ENCODE results near the gene WASF3.

Gene WASF3

GRCh38 chr13:26589754-26590153 lies 32.3 kb downstream of the WASF3 start:
- H3K27ac ChIP-seq = no peak overlapping the region
- TF ChIP-seq ZFX (IDR thresholded peaks at IDR 0.05) = no peak

GRCh38 chr13:26590379-26590778 lies 32.9 kb downstream of the WASF3 start:
- no peak for TF ChIP-seq ZFX (IDR thresholded peaks at IDR 0.05)
- no peak for TF ChIP-seq CTCF (conservative IDR thresholded peaks at IDR 0.05)
- H3K27ac ChIP-seq = no peak overlapping the region

GRCh38 chr13:26590951-26591350 lies 33.5 kb downstream of the WASF3 start:
- TF ChIP-seq CTCF (conservative IDR thresholded peaks at IDR 0.05) (no peak), ZFX (IDR thresholded peaks at IDR 0.05) (no peak)
- no peak overlapping the region for H3K27ac ChIP-seq

GRCh38 chr13:26591672-26592071 lies 34.2 kb downstream of the WASF3 start:
- no peak overlapping the region for H3K27ac ChIP-seq
- TF ChIP-seq CTCF (conservative IDR thresholded peaks at IDR 0.05) = no peak
- TF ChIP-seq ZFX (IDR thresholded peaks at IDR 0.05) = no peak

GRCh38 chr13:26593661-26594060 lies 36.2 kb downstream of the WASF3 start:
- no peak for TF ChIP-seq CTCF (conservative IDR thresholded peaks at IDR 0.05)
- no peak overlapping the region for H3K27ac ChIP-seq

GRCh38 chr13:26594363-26594762 lies 36.9 kb downstream of the WASF3 start:
- TF ChIP-seq CTCF (conservative IDR thresholded peaks at IDR 0.05) (no peak), ZFX (IDR thresholded peaks at IDR 0.05) (no peak)

GRCh38 chr13:26596458-26596857 lies 39.0 kb downstream of the WASF3 start:
- TF ChIP-seq ZFX (IDR thresholded peaks at IDR 0.05) = no peak
- no peak for TF ChIP-seq CTCF (conservative IDR thresholded peaks at IDR 0.05)
- no peak overlapping the region for H3K27ac ChIP-seq

More at GRCh38 chr13:26594363-26594762, 36.9 kb downstream of the WASF3 start:
- no peak overlapping the region for H3K27ac ChIP-seq

- H3K27ac ChIP-seq = no peak overlapping the region
- TF ChIP-seq CTCF (conservative IDR thresholded peaks at IDR 0.05) = no peak
- TF ChIP-seq ZFX (IDR thresholded peaks at IDR 0.05) = no peak
Measured at GRCh38 chr13:26599403-26599802, 41.9 kb downstream of the WASF3 start.
